Measurements from ENCODE around the gene ASCL2. TPM values are rescaled to one million over a fixed set of nuclear protein-coding genes. Genes with fewer than 3 reads are reported as not detected.

ASCL2 gene
- total and polyA plus RNA-seq, 2 of the 4 experiments (the other 2 are of a cell fraction), result not detected

- intact Hi-C loops (cut with micrococcal nuclease) (no loop called here), dilution Hi-C loops (cut with HindIII; ENCODE audit: low sequenced_read_pairs, unreplicated experiment) (no loop called here), in situ Hi-C loops (cut with MboI; ENCODE audit: low sequenced_read_pairs) (no loop called here)
- no peaks in the 10 kb centered on the region for H3K79me1 ChIP-seq (ENCODE audit: low read depth in 1 of 2, low read length in 2 of 2)
- H3K14ac ChIP-seq (replicated peaks; ENCODE audit: low read depth, low read length), result no peak overlapping the region
- no peaks in the 10 kb centered on the region for H3K9me1 ChIP-seq (ENCODE audit: insufficient read depth, low read length)
- ChIA-PET POLR2A (ENCODE audit: unreplicated experiment) (no interaction called here), CTCF (no interaction called here)
- H3K18ac ChIP-seq (ENCODE audit: low read depth, low read length), result no peak overlapping the region
- H4K91ac ChIP-seq (ENCODE audit: insufficient read depth, low read depth, low read length), result no peak overlapping the region
- H3K27ac ChIP-seq (ENCODE audit: insufficient read depth, low read length), result no peak overlapping the region
- H2BK15ac ChIP-seq (ENCODE audit: low read depth, low read length), result no peak overlapping the region
- no peak overlapping the region for H3K4me3 ChIP-seq (ENCODE audit: insufficient read depth, low read depth, low read length)
- H3K56ac ChIP-seq (ENCODE audit: extremely low read depth, insufficient read depth, low read length), result no peak overlapping the region
- TF ChIP-seq RCOR1 (IDR thresholded peaks at IDR 0.05; ENCODE audit: insufficient replicate concordance, low read length) (no peak), CEBPB (IDR thresholded peaks at IDR 0.05; ENCODE audit: low read depth, low read length) (no peak), MAFK (IDR thresholded peaks at IDR 0.05; ENCODE audit: low read depth, low read length) (no peak), RAD21 (IDR thresholded peaks at IDR 0.05; ENCODE audit: low read length) (no peak)
- no peak overlapping the region for H2AK5ac ChIP-seq (ENCODE audit: low read depth, low read length)
- H3K23ac ChIP-seq (ENCODE audit: low read depth, low read length), result no peak overlapping the region
- H3K27me3 ChIP-seq (ENCODE audit: control insufficient read depth, insufficient read depth, low read length), result peaks cover 26% of the 10 kb centered on the region
- ATAC-seq (ENCODE audit: low read depth), result no peak
- no peaks in the 10 kb centered on the region for H3K9me3 ChIP-seq (ENCODE audit: control insufficient read depth, insufficient read depth, low read length)
- H4K20me1 ChIP-seq (ENCODE audit: insufficient read depth, low read length), result no peaks in the 10 kb centered on the region
- no peak overlapping the region for H3K4me2 ChIP-seq (ENCODE audit: low read depth, low read length)
- H2BK120ac ChIP-seq (ENCODE audit: low read depth, low read length), result no peak overlapping the region
- H3K9ac ChIP-seq (ENCODE audit: low read depth, low read length), result no peak overlapping the region
- H3K36me3 ChIP-seq (ENCODE audit: control insufficient read depth, insufficient read depth, low read length), result no peaks in the 10 kb centered on the region
- no peaks in the 10 kb centered on the region for H3K4me1 ChIP-seq (ENCODE audit: control insufficient read depth, insufficient read depth, low read length)
- no peak overlapping the region for H4K5ac ChIP-seq (ENCODE audit: low read depth, low read length)
- no peak overlapping the region for H2BK20ac ChIP-seq (ENCODE audit: low read depth, low read length)
- no peak overlapping the region for H4K8ac ChIP-seq (ENCODE audit: low read depth in 2 of 2, low read length in 2 of 2)
- no TSS peak for BruUV-seq (replicated peaks)
- DNase-seq, result no peak
- H3K4ac ChIP-seq (ENCODE audit: low read depth, low read length), result no peak overlapping the region
- no peak overlapping the region for H2BK5ac ChIP-seq (ENCODE audit: low read depth, low read length, poor library complexity, severe bottlenecking)
- no peak overlapping the region for H2AFZ ChIP-seq (replicated peaks; ENCODE audit: low read length, poor library complexity)
- H2AK9ac ChIP-seq (replicated peaks; ENCODE audit: low read depth, low read length, poor library complexity), result no peak overlapping the region
- WGBS, 2 experiments (ENCODE audit: extremely low coverage in 2 of 2, insufficient read length in 1 of 2), result 35% methylated on average over 4 of the region's 8 CpGs; no CpG with 5 or more reads in 1 of the 2 experiments
Observed at GRCh38 chr11:2250485-2250884, 19.9 kb downstream of the ASCL2 start.

Measured in IMR-90 (cell line).